ENCODE results near the gene JPH2. TPM values are rescaled to one million over a fixed set of nuclear protein-coding genes. Genes with fewer than 3 reads are reported as not detected.

The JPH2 gene
- total RNA-seq, 6 donors from 2014 or later = 3.5 to 9.2 (median 5.0) TPM

DNA sequence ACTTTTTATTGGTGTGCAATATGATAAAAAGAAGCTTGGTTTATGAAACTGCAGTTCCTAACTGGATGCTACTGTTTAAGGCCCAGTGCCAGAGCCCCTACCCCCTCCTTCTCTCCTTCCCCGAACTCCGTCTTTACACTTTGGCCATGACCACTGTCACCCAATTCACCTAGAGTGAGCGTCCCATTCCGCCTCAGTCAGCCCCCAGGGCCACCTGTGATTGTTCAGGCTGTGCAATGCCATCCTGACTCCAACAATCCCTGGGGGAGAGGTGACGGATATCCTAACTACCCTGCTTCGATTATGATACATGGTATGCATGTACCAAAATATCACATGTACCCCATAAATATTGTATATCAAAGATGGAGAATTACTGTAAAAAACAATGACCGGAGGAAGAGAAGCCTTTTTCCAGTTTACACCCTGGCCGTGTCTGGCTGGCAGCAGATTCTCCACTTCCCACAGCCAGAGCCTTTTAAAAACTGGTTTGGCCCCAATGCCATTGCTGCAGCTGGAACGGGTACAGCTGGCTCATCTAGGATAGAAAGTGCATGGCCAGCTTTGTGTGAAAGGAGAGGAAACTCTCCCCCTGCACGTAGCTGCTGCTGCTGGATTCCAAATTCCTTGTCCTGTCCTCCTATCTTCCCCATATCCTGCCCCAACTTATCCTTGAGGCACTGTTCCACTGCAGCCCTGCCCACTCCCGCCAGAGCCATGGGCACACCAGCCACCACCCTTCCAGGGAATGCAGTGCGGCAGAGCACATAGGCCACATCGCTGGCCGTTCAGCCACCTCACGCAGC, 99.7 kb downstream of the JPH2 start:
- no peaks in the 10 kb centered on the region for H3K9me3 ChIP-seq
- H3K27ac ChIP-seq = no peak overlapping the region
- TF ChIP-seq EP300 (IDR thresholded peaks at IDR 0.05) (no peak), POLR2AphosphoS5 (IDR thresholded peaks at IDR 0.05) (no peak), POLR2A (IDR thresholded peaks at IDR 0.05) (no peak)
- peaks cover 0 to 6% (median 0%) of the 10 kb centered on the region in 4 donors for H3K4me1 ChIP-seq
- ATAC-seq (ENCODE audit: low FRiP score in 2 of 2) (no peak), DNase-seq (no peak)
- no peak overlapping the region for H3K4me3 ChIP-seq
- H3K36me3 ChIP-seq = no peaks in the 10 kb centered on the region
- whole genome bisulfite sequencing, 2 donors = 80 to 90% methylated on average over 15 of the region's 15 CpGs
- H3K27me3 ChIP-seq = no peaks in the 10 kb centered on the region

- 76 to 100% methylated on average over 4 to 17 of the region's 17 CpGs for WGBS, 2 donors
- Histone ChIP-seq H3K27me3 (no peaks in the 10 kb centered on the region), H3K27ac (no peak overlapping the region), H3K36me3 (no peaks in the 10 kb centered on the region), H3K4me1 (peaks cover 0 to 8% (median 0%) of the 10 kb centered on the region in 4 donors), H3K4me3 (no peak overlapping the region), H3K9me3 (no peaks in the 10 kb centered on the region)
- no peak for ATAC-seq (ENCODE audit: low FRiP score in 2 of 2)
- DNase-seq = no peak
- TF ChIP-seq, protein P1, sequence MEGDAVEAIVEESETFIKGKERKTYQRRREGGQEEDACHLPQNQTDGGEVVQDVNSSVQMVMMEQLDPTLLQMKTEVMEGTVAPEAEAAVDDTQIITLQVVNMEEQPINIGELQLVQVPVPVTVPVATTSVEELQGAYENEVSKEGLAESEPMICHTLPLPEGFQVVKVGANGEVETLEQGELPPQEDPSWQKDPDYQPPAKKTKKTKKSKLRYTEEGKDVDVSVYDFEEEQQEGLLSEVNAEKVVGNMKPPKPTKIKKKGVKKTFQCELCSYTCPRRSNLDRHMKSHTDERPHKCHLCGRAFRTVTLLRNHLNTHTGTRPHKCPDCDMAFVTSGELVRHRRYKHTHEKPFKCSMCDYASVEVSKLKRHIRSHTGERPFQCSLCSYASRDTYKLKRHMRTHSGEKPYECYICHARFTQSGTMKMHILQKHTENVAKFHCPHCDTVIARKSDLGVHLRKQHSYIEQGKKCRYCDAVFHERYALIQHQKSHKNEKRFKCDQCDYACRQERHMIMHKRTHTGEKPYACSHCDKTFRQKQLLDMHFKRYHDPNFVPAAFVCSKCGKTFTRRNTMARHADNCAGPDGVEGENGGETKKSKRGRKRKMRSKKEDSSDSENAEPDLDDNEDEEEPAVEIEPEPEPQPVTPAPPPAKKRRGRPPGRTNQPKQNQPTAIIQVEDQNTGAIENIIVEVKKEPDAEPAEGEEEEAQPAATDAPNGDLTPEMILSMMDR (IDR thresholded peaks at IDR 0.05) = no peak
- no peak for TF ChIP-seq POLR2A (IDR thresholded peaks at IDR 0.05)
- no peak for TF ChIP-seq EP300 (IDR thresholded peaks at IDR 0.05)
- TF ChIP-seq POLR2AphosphoS5 (IDR thresholded peaks at IDR 0.05) = no peak
These were observed 101.2 kb downstream of the JPH2 start for GRCh38 chr20:44085616-44086434.

DNA sequence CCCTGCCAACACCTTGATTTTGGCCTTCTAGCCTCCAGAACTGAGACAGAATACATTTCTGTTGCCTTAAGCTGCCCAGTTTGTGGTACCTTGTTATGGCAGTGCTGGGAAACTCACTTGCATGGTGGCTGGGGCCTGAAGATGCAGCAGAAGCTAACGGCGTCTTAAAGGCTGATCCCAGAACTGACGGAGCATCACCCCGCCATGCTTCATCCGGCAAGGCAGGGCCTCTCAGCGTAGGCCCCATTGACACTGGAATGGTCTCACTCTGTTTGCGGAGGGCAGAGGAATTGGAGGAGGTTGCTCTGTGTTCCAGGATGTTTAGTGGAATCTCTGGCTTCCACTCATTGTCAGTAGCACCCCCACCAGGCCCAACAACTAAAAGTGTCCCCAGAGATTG, 102.1 kb downstream of the JPH2 start:
- WGBS, 2 donors = 93 to 97% methylated on average over 7 of the region's 7 CpGs
- no peak for ATAC-seq (ENCODE audit: low FRiP score in 2 of 2)

DNA sequence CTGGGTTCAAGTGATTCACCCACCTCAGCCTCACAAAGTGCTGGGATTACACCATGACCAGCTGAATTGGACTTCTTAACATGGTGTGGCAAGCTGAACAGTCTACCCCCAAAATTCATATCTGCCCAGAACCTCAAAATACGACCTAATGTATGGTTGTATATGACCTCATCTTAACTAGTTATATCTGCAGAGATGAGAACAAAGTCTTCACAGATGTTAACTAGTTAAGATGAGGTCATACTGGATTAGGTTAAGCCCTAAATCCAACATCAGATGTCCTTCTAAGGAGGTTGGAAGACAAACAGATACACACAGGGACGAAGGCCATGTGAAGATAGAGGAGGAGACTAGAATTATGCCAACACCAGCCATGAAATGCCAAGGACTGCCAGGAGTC, 102.5 kb downstream of the JPH2 start:
- TF ChIP-seq POLR2AphosphoS5 (IDR thresholded peaks at IDR 0.05) = no peak
- TF ChIP-seq, protein P1 (IDR thresholded peaks at IDR 0.05) = no peak
- TF ChIP-seq POLR2A (IDR thresholded peaks at IDR 0.05) = no peak
- TF ChIP-seq EP300 (IDR thresholded peaks at IDR 0.05) = no peak
- no peak overlapping the region for H3K4me3 ChIP-seq
- DNase-seq = no peak
- H3K27me3 ChIP-seq = no peaks in the 10 kb centered on the region
- H3K4me1 ChIP-seq = peaks cover 0 to 7% (median 3%) of the 10 kb centered on the region in 4 donors
- 81 to 86% methylated on average over 2 of the region's 2 CpGs for WGBS, 2 donors
- no peaks in the 10 kb centered on the region for H3K36me3 ChIP-seq
- ATAC-seq (ENCODE audit: low FRiP score in 2 of 2) = no peak
- H3K9me3 ChIP-seq = no peaks in the 10 kb centered on the region
- no peak overlapping the region for H3K27ac ChIP-seq

More for the DNA sequence above, 102.1 kb downstream of the JPH2 start:
- no peaks in the 10 kb centered on the region for H3K9me3 ChIP-seq
- no peak for DNase-seq
- H3K27ac ChIP-seq = no peak overlapping the region
- no peaks in the 10 kb centered on the region for H3K36me3 ChIP-seq
- H3K4me3 ChIP-seq = no peak overlapping the region
- no peaks in the 10 kb centered on the region for H3K27me3 ChIP-seq
- TF ChIP-seq POLR2A (IDR thresholded peaks at IDR 0.05) (no peak), EP300 (IDR thresholded peaks at IDR 0.05) (no peak), POLR2AphosphoS5 (IDR thresholded peaks at IDR 0.05) (no peak)
- TF ChIP-seq, protein P1 (IDR thresholded peaks at IDR 0.05) = no peak
- H3K4me1 ChIP-seq = peaks cover 0 to 7% (median 4%) of the 10 kb centered on the region in 4 donors

DNA sequence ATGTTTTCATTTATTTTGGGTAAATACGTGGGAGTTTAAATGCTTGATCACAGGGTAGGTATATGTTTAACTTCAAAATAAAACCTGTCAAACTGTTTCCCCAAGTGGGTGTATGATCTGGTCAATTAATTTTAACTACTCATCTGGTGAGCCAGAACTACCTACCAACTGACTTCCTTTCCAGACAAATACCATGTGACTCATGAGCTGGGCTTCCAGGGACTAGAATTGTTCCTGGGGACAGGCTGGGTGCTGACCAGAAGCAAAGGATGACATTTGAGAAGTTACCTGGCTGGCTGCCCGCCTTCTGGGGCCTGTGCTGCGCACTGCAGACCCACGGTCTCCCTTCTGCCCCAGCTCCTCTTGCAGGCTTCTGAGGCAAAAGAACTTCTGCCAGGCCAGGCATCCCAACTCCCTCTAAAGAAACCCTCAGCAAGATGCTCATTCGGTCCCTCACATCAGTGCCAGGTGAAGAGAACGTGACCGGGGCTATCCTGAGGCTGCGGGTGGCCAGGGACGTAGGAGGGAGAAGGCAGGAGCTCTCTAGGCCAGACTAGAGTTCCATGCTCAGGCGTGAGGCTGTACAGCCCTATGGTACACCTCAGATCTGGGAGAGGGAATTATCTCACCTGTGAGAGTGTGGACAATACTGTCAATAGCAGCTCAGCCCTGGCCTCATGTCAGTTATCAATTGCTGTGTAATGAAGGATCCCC, 103.6 kb downstream of the JPH2 start:
- Histone ChIP-seq H3K4me1 (peaks cover 0 to 7% (median 3%) of the 10 kb centered on the region in 4 donors), H3K27ac (no peak overlapping the region), H3K36me3 (no peaks in the 10 kb centered on the region), H3K4me3 (no peak overlapping the region), H3K27me3 (no peaks in the 10 kb centered on the region), H3K9me3 (no peaks in the 10 kb centered on the region)
- WGBS, 2 donors = 84 to 94% methylated on average over 1 to 10 of the region's 10 CpGs
- no peak for DNase-seq
- no peak for TF ChIP-seq EP300 (IDR thresholded peaks at IDR 0.05)
- TF ChIP-seq, protein P1 (IDR thresholded peaks at IDR 0.05) = no peak
- TF ChIP-seq POLR2AphosphoS5 (IDR thresholded peaks at IDR 0.05) = no peak
- TF ChIP-seq POLR2A (IDR thresholded peaks at IDR 0.05) = no peak
- no peak for ATAC-seq (ENCODE audit: low FRiP score in 2 of 2)
